Calu3 (cell line): Measurements from ENCODE around the gene MMP19. TPM values are rescaled to one million over a fixed set of nuclear protein-coding genes. Genes with fewer than 3 reads are reported as not detected.

Source experiments
- BruUV-seq: library from RNA; stranded (reverse); fragments of 400-500 nt; replicated peaks from 2 replicates; lab custom pipeline; 2021; lab: Mats Ljungman, UMichigan
- CTCF ChIA-PET: fragments of 300-600 bp; sonication (Branson Sonifier 250); formaldehyde crosslinking; loops from one replicate; lab custom pipeline; 2022; ENCODE audit warnings: antibody characterized with exemption; lab: Charles Lee
- DNase-seq: peaks from one replicate; pipeline ENCODE4 v3.0.0; 2022
- H3K27ac Mint-ChIP-seq: one replicate; pipeline ENCODE4 v1.8.0; 2022; ENCODE audit warnings: mixed read lengths; ENCODE audit not compliant: unreplicated experiment
- H3K27me3 Mint-ChIP-seq: one replicate; pipeline ENCODE4 v1.8.0; 2022; ENCODE audit warnings: mixed read lengths; ENCODE audit not compliant: unreplicated experiment
- H3K36me3 Mint-ChIP-seq: one replicate; pipeline ENCODE4 v1.8.0; 2022; ENCODE audit warnings: mild to moderate bottlenecking, moderate library complexity, mixed read lengths; ENCODE audit not compliant: insufficient read depth, unreplicated experiment
- H3K4me1 Mint-ChIP-seq: one replicate; pipeline ENCODE4 v1.8.0; 2022; ENCODE audit warnings: mild to moderate bottlenecking, low read depth, mixed read lengths; ENCODE audit not compliant: unreplicated experiment
- H3K4me3 Mint-ChIP-seq: one replicate; pipeline ENCODE4 v1.8.0; 2022; ENCODE audit warnings: mild to moderate bottlenecking, low read depth, moderate library complexity, mixed read lengths; ENCODE audit not compliant: unreplicated experiment
- H3K9me3 Mint-ChIP-seq: one replicate; pipeline ENCODE4 v1.8.0; 2022; ENCODE audit warnings: low read depth, mixed read lengths; ENCODE audit not compliant: unreplicated experiment
- intact Hi-C: fragments of 100-400 bp; cut with micrococcal nuclease; formaldehyde crosslinking; loops from one replicate; pipeline ENCODE4 v1.10.0; 2022; ENCODE audit not compliant: unreplicated experiment
- total RNA-seq: library from RNA; stranded (reverse); gene quantifications from 2 replicates; pipeline ENCODE4 v1.2.3, GENCODE V29; 2022
- TF ChIP-seq, protein P1 (sequence below): fragments of 200-600 bp; IDR thresholded peaks from one replicate; pipeline ENCODE4 v1.8.0; 2022; ENCODE audit warnings: antibody characterized with exemption; ENCODE audit not compliant: unreplicated experiment

MMP19 gene
- total RNA-seq, 1 experiment from 2014 or later, result not detected

DNA sequence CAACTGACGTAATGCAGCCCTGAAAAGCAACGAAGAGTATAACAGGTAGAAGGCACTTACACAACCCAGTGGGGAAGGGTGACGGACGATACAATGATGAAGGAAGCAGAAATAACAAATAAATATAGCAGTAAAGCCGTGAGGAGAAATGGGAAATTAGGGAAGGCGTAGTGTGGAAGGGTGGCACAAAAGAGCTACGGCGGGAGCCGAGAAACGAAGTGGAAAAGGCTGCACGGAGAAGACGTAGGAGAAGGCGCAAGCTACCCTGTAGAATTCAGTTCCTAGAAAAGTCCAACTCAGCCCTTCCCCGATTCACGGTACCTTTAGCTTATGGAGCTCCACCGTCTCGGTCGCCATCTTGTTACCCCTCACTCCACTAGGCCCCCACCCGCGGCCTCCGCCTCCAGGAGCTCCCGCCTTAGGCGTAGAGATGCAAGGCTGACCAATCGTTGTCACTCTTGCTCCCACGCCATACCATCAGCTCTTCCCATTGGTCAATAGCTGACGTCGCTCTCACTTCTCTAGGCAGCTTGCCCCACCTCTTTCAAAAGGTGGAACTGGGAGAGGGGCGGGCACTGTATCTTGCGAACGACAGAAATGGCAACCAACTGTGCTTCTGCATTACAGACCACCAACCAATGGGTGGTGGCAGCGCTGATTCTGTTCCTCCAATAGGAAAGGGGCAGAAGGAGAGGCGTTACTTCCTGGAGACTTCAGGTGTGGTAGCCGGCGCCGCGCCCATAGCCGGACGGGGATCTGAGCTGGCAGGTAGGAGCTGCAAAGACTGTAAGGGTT, 25.2 kb downstream of the MMP19 start, which contains the start of the genes ORMDL2 and SARNP:
TSS of gene ORMDL2 (plus strand) at position 697 of the 795 bp plus-strand sequence. CDS start 959 bp downstream, outside the sequence.
TSS of gene SARNP (minus strand) at position 380 of the 795 bp plus-strand sequence. CDS start at position 357, 23 bp downstream.
- TF ChIP-seq, protein P1, sequence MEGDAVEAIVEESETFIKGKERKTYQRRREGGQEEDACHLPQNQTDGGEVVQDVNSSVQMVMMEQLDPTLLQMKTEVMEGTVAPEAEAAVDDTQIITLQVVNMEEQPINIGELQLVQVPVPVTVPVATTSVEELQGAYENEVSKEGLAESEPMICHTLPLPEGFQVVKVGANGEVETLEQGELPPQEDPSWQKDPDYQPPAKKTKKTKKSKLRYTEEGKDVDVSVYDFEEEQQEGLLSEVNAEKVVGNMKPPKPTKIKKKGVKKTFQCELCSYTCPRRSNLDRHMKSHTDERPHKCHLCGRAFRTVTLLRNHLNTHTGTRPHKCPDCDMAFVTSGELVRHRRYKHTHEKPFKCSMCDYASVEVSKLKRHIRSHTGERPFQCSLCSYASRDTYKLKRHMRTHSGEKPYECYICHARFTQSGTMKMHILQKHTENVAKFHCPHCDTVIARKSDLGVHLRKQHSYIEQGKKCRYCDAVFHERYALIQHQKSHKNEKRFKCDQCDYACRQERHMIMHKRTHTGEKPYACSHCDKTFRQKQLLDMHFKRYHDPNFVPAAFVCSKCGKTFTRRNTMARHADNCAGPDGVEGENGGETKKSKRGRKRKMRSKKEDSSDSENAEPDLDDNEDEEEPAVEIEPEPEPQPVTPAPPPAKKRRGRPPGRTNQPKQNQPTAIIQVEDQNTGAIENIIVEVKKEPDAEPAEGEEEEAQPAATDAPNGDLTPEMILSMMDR, result no peak
- Mint-ChIP-seq H3K27ac (no peak within 1 kb of the TSS), H3K4me3 (no peak within 1 kb of the TSS), H3K4me1 (peaks cover 35% of the 10 kb centered on the region), H3K9me3 (no peaks in the 10 kb centered on the region), H3K36me3 (peaks cover 28% of the 10 kb centered on the region), H3K27me3 (no peaks in the 10 kb centered on the region)
- intact Hi-C loops, result loop anchor here (5.0 kb wide), 2 partner anchors 80 to 225 kb away; partner anchors contain the start of gene RPS26
- CTCF ChIA-PET, result interaction anchor here (0.5 to 2.3 kb wide), 16 partner anchors 9 to 262 kb away, joined by 3 to 21 read pairs (median 4); partner anchors contain the start of genes DNAJC14, ERBB3 and RAB5B
- no TSS peak for BruUV-seq
- peak; percentile 97 for DNase-seq

DNA sequence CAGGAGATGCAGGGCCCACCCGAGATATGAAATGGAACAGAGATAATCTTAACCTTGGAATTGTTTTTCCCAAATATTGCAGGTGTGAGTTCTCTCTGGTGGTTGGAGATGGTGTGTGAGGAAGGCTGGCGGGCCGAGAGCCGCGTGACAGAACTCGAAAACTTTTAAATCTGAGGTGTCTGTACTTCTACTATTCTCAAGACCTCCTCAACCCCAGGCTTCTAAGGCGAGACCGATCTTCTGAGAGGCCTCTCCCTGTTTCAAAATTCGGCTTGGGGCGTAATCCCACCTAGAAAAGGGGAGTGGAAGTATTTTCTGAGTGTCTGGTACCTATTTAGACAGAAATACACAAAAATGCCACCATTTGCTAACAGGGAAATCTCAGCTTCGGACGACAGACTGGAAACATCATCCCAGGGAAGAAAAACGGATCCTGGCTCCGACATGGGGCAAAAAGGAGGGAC, 25.8 kb downstream of the MMP19 start:
- Mint-ChIP-seq H3K9me3 (no peaks in the 10 kb centered on the region), H3K4me1 (peaks cover 35% of the 10 kb centered on the region), H3K27ac (no peak overlapping the region), H3K4me3 (no peak overlapping the region), H3K27me3 (no peaks in the 10 kb centered on the region), H3K36me3 (peaks cover 22% of the 10 kb centered on the region)
- CTCF ChIA-PET, result interaction anchor here (1.0 to 2.3 kb wide), 6 partner anchors 14 to 156 kb away, joined by 3 to 21 read pairs (median 10); partner anchors contain the start of genes DNAJC14 and RAB5B
- DNase-seq, result no peak
- TF ChIP-seq, protein P1, result no peak
- intact Hi-C loops, result loop anchor here (5.0 kb wide), 2 partner anchors 80 to 225 kb away; partner anchors contain the start of gene RPS26
- BruUV-seq, result TSS peak; percentile 75

GRCh38 chr12:55815473-55815872, 27.3 kb downstream of the MMP19 start:
- peaks cover 39% of the 10 kb centered on the region for H3K4me1 Mint-ChIP-seq
- H3K27me3 Mint-ChIP-seq, result no peaks in the 10 kb centered on the region
- BruUV-seq, result no TSS peak
- no peaks in the 10 kb centered on the region for H3K9me3 Mint-ChIP-seq
- peaks cover 16% of the 10 kb centered on the region for H3K36me3 Mint-ChIP-seq
- no peak for DNase-seq
- TF ChIP-seq, protein P1, result no peak
- H3K4me3 Mint-ChIP-seq, result no peak overlapping the region
- intact Hi-C loops, result loop anchor here (5.0 kb wide), 2 partner anchors 78 to 227 kb away; partner anchors contain the start of gene RPS26
- no peak overlapping the region for H3K27ac Mint-ChIP-seq
- CTCF ChIA-PET, result interaction anchor here (0.6 kb wide), 1 partner anchor 1828 kb away, joined by 4 read pairs; no protein-coding TSS in a partner anchor

DNA sequence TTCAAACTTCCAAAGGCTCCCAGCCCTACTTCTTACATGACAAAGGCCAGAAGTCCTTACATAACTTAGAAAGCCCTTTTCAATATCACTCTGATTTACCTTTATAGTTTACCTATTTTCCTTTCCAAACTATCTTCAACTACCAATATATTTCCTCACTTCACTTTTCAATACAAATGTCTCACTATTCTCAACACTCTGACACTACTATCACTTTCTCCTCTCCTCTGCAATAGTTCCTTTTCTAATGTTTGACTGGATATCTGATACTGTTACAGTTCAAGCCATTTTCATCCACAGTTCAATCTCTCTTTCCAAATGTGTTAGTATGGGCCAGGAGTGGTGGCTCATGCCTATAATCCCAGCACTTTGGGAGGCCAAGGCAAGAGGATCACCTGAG, 28.5 kb downstream of the MMP19 start:
- TF ChIP-seq, protein P1, result no peak
- peaks cover 36% of the 10 kb centered on the region for H3K4me1 Mint-ChIP-seq
- BruUV-seq, result no TSS peak
- H3K27ac Mint-ChIP-seq, result no peak overlapping the region
- no peaks in the 10 kb centered on the region for H3K27me3 Mint-ChIP-seq
- no peak for DNase-seq
- H3K9me3 Mint-ChIP-seq, result no peaks in the 10 kb centered on the region
- intact Hi-C loops, result no loop called here
- no peak overlapping the region for H3K4me3 Mint-ChIP-seq
- peaks cover 28% of the 10 kb centered on the region for H3K36me3 Mint-ChIP-seq
- CTCF ChIA-PET, result no interaction called here
